Measurements from ENCODE around the gene TMEM125. TPM values are rescaled to one million over a fixed set of nuclear protein-coding genes. Genes with fewer than 3 reads are reported as not detected.

TMEM125 gene
- total RNA-seq, 4 donors from 2014 or later: 0.24 to 1.0 TPM; not detected in 2

DNA sequence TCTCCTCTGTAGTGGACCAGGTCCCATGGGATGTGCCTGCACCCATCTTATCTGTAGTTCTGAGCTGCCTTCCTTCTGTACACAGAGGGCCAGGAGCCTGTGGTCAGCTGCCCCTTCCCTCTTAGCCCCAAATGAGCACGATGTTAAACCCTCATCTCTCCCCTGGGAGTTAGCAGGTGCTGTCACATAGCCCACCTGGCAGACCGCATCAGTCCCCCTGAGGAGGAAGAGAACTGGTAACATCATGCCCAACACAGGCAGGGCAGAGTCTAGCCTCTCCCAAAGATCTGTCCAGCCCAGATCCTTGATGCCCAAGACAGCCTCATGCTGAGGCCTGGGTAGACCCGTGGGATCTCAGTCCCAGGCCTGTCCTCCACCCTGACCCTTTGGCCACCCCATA lies 35.7 kb downstream of the TMEM125 start:
- DNase-seq (ENCODE audit: low spot score) (no peak), ATAC-seq (ENCODE audit: low FRiP score) (no peak)
- TF ChIP-seq, protein P1, sequence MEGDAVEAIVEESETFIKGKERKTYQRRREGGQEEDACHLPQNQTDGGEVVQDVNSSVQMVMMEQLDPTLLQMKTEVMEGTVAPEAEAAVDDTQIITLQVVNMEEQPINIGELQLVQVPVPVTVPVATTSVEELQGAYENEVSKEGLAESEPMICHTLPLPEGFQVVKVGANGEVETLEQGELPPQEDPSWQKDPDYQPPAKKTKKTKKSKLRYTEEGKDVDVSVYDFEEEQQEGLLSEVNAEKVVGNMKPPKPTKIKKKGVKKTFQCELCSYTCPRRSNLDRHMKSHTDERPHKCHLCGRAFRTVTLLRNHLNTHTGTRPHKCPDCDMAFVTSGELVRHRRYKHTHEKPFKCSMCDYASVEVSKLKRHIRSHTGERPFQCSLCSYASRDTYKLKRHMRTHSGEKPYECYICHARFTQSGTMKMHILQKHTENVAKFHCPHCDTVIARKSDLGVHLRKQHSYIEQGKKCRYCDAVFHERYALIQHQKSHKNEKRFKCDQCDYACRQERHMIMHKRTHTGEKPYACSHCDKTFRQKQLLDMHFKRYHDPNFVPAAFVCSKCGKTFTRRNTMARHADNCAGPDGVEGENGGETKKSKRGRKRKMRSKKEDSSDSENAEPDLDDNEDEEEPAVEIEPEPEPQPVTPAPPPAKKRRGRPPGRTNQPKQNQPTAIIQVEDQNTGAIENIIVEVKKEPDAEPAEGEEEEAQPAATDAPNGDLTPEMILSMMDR (IDR thresholded peaks at IDR 0.05): no peak

GRCh38 chr1:43305926-43306687 lies 36.3 kb downstream of the TMEM125 start:
- TF ChIP-seq, protein P1 (IDR thresholded peaks at IDR 0.05): no peak
- ATAC-seq (ENCODE audit: low FRiP score) (no peak), DNase-seq (ENCODE audit: low spot score) (no peak)

GRCh38 chr1:43306688-43307457 lies 37.1 kb downstream of the TMEM125 start:
- TF ChIP-seq, protein P1 (IDR thresholded peaks at IDR 0.05): no peak
- DNase-seq (ENCODE audit: low spot score): no peak
- ATAC-seq (ENCODE audit: low FRiP score): no peak

DNA sequence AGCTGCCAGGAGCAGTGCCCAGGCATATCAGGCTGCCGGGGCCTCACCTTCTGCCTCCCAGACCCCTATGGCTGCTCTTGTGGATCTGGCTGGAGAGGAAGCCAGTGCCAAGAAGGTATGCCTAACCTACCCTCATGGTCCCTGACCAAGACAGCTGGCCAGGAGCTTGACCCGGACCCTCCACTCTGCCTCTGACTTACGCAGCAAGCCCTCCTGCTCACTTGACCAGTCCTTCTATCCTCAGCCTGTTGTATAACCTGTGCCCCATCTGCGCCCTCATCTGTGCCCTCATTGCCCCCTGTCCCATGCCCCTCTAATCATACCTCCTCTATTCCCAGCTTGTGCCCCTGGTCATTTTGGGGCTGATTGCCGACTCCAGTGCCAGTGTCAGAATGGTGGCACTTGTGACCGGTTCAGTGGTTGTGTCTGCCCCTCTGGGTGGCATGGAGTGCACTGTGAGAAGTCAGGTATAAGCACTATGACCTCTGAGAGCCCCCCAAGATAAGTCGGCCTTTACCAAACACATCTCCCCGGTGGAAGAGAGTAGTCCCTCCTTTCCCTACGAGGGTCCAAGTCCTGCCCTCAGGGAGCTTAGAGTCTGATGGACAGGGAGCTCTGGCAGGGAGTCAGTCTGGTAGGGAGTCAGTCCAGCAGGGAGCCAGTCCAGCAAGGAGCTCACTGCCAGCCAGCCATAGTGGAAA lies 37.8 kb downstream of the TMEM125 start:
- TF ChIP-seq, protein P1 (IDR thresholded peaks at IDR 0.05): no peak
- ATAC-seq (ENCODE audit: low FRiP score) (no peak), DNase-seq (ENCODE audit: low spot score) (no peak)

- TF ChIP-seq, protein P1 (IDR thresholded peaks at IDR 0.05): no peak
- ATAC-seq (ENCODE audit: low FRiP score) (no peak), DNase-seq (ENCODE audit: low spot score) (no peak)
Measured at GRCh38 chr1:43308635-43309404, 39.0 kb downstream of the TMEM125 start.

- DNase-seq (ENCODE audit: low spot score) (no peak), ATAC-seq (ENCODE audit: low FRiP score) (no peak)
- TF ChIP-seq, protein P1 (IDR thresholded peaks at IDR 0.05): no peak
Measured at GRCh38 chr1:43309405-43310025, 39.7 kb downstream of the TMEM125 start.

Measured in omental fat pad (tissue), 4 donors.